PFSK-1 (cell line): ENCODE measurements around the gene DAZAP2.

ENCODE experiments used
- POLR2AphosphoS5 ChIP-seq: IDR thresholded peaks from 2 replicates; pipeline ENCODE4 v1.6.1; 2012; ENCODE audit warnings: low read depth, mild to moderate bottlenecking, control low read depth, low read length, moderate library complexity
- REST ChIP-seq, 2 experiments: IDR thresholded peaks; 2 replicates each; pipeline versions ENCODE4 v1.6.1 to v1.8.0; 2011 to 2012; ENCODE audit warnings: low read depth in 2 of 2, low read length in 2 of 2, control low read depth in 1 of 2, inconsistent platforms in 1 of 2, mild to moderate bottlenecking in 1 of 2, moderate library complexity in 1 of 2; ENCODE audit not compliant: insufficient read depth in 1 of 2

- TF ChIP-seq REST (IDR thresholded peaks at IDR 0.05; ENCODE audit: insufficient read depth in 1 of 2, low read depth in 2 of 2, low read length in 2 of 2) (no peak), POLR2AphosphoS5 (no peak)
These were observed 39.2 kb upstream of the DAZAP2 start for GRCh38 chr12:51199366-51199945.
